Panc1 (cell line): ENCODE results near the gene ZNF771.

Source experiments
- CTCF ChIP-seq: fragments of 450-650 bp; IDR thresholded peaks from 2 replicates; pipeline ENCODE4 v1.5.1; 2017; ENCODE audit warnings: mild to moderate bottlenecking
- POLR2AphosphoS5 ChIP-seq: IDR thresholded peaks from 2 replicates; pipeline ENCODE4 v1.6.1; 2012; ENCODE audit warnings: mild to moderate bottlenecking, low read depth, low read length, moderate library complexity
- TF ChIP-seq, protein P1 (sequence below), 2 experiments: IDR thresholded peaks; 2 replicates each; pipeline ENCODE4 v1.6.1; 2011 to 2012; ENCODE audit warnings: low read depth in 2 of 2, control low read depth in 1 of 2, low read length in 1 of 2, mild to moderate bottlenecking in 1 of 2, moderate library complexity in 1 of 2; ENCODE audit not compliant: insufficient read depth in 1 of 2

DNA sequence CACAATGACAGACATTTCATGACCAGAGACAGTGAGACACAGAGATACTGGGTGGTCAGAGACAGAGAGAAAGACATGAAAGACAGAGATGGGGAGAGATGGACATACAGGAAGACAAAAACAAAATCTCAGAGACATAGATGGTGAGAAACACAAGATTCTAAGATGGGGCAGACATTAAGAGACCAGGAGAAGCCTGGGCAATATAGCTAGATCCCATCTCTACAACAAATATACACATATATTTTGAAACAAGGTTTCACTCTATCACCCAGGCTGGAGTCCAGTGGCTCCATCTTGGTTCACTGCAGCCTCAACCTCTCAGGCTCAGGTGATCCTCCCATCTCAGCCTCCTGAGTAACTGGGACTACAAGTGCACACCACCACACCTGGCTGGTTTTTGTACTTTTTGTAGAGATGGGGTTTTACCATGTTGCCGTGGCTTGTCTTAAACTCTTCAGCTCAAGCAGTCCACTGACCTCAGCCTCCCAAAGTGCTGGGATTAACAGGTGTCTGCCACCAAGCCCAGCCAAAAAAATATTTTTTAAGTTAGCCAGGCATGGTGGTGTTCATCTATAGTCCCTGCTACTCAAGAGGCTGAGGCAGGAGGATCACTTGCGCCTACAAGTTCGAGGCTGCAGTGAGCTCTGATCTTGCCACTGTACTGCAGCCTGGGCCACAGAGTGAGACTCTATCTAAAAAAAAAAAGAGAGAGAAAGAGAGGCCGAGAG, 27.2 kb upstream of the ZNF771 start:
- TF ChIP-seq CTCF (no peak), POLR2AphosphoS5 (no peak)
- TF ChIP-seq, protein P1, sequence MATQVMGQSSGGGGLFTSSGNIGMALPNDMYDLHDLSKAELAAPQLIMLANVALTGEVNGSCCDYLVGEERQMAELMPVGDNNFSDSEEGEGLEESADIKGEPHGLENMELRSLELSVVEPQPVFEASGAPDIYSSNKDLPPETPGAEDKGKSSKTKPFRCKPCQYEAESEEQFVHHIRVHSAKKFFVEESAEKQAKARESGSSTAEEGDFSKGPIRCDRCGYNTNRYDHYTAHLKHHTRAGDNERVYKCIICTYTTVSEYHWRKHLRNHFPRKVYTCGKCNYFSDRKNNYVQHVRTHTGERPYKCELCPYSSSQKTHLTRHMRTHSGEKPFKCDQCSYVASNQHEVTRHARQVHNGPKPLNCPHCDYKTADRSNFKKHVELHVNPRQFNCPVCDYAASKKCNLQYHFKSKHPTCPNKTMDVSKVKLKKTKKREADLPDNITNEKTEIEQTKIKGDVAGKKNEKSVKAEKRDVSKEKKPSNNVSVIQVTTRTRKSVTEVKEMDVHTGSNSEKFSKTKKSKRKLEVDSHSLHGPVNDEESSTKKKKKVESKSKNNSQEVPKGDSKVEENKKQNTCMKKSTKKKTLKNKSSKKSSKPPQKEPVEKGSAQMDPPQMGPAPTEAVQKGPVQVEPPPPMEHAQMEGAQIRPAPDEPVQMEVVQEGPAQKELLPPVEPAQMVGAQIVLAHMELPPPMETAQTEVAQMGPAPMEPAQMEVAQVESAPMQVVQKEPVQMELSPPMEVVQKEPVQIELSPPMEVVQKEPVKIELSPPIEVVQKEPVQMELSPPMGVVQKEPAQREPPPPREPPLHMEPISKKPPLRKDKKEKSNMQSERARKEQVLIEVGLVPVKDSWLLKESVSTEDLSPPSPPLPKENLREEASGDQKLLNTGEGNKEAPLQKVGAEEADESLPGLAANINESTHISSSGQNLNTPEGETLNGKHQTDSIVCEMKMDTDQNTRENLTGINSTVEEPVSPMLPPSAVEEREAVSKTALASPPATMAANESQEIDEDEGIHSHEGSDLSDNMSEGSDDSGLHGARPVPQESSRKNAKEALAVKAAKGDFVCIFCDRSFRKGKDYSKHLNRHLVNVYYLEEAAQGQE (IDR thresholded peaks at IDR 0.05; ENCODE audit: insufficient read depth in 1 of 2, low read depth in 2 of 2, low read length in 1 of 2): no peak
